ENCODE measurements around the gene SSRP1. TPM values are rescaled to one million over a fixed set of nuclear protein-coding genes. Genes with fewer than 3 reads are reported as not detected.

The SSRP1 gene
- total and polyA plus RNA-seq, 2 of the 4 experiments (the other 2 are of a cell fraction): 106 to 146 TPM

- no TSS peak for BruUV-seq (replicated peaks)
- Histone ChIP-seq H2BK20ac (ENCODE audit: low read depth, low read length) (no peak overlapping the region), H3K23ac (ENCODE audit: low read depth, low read length) (peak overlapping the region; percentile 83), H2AFZ (replicated peaks; ENCODE audit: low read length, poor library complexity) (peak overlapping the region; percentile 87), H3K9me1 (ENCODE audit: insufficient read depth, low read length) (peaks cover 20% of the 10 kb centered on the region), H3K14ac (replicated peaks; ENCODE audit: low read depth, low read length) (peak overlapping the region; percentile 79), H3K4me1 (ENCODE audit: control insufficient read depth, insufficient read depth, low read length) (peaks cover 20% of the 10 kb centered on the region), H2BK5ac (ENCODE audit: low read depth, low read length, poor library complexity, severe bottlenecking) (peak overlapping the region; percentile 92), H3K9ac (ENCODE audit: low read depth, low read length) (peak overlapping the region; percentile 99), H3K79me1 (ENCODE audit: low read depth in 1 of 2, low read length in 2 of 2) (peaks cover 9 to 57% of the 10 kb centered on the region in 2 experiments), H3K9me3 (ENCODE audit: control insufficient read depth, insufficient read depth, low read length) (no peaks in the 10 kb centered on the region), H3K27ac (ENCODE audit: insufficient read depth, low read length) (peak overlapping the region; percentile 99), H2BK15ac (ENCODE audit: low read depth, low read length) (peak overlapping the region; percentile 9; the same call in 1 of the 3 replicates), H3K18ac (ENCODE audit: low read depth, low read length) (peak overlapping the region; percentile 86), H2BK120ac (ENCODE audit: low read depth, low read length) (peak overlapping the region; percentile 65), H4K20me1 (ENCODE audit: insufficient read depth, low read length) (peaks cover 34% of the 10 kb centered on the region), H3K4me2 (ENCODE audit: low read depth, low read length) (peak overlapping the region; percentile 78), H3K27me3 (ENCODE audit: control insufficient read depth, insufficient read depth, low read length) (no peaks in the 10 kb centered on the region), H2AK5ac (ENCODE audit: low read depth, low read length) (peak overlapping the region; percentile 39), H3K4me3 (ENCODE audit: insufficient read depth, low read depth, low read length) (peak overlapping the region; percentile 97), H4K91ac (ENCODE audit: insufficient read depth, low read depth, low read length) (peak overlapping the region; percentile 66; the same call in 1 of the 2 replicates), H3K4ac (ENCODE audit: low read depth, low read length) (peak overlapping the region; percentile 85), H3K56ac (ENCODE audit: extremely low read depth, insufficient read depth, low read length) (peak overlapping the region; percentile 74), H3K36me3 (ENCODE audit: control insufficient read depth, insufficient read depth, low read length) (peaks cover 42% of the 10 kb centered on the region), H2AK9ac (replicated peaks; ENCODE audit: low read depth, low read length, poor library complexity) (peak overlapping the region; percentile 97), H4K5ac (ENCODE audit: low read depth, low read length) (peak overlapping the region; percentile 74), H4K8ac (ENCODE audit: low read depth in 2 of 2, low read length in 2 of 2) (peak overlapping the region; percentile 33 to 67; a peak in 2 of 4 replicates)
- intact Hi-C loops (cut with micrococcal nuclease) (loop anchor here (1.0 kb wide), 1 partner anchor 46 kb away; no protein-coding TSS in a partner anchor), dilution Hi-C loops (cut with HindIII; ENCODE audit: low sequenced_read_pairs, unreplicated experiment) (no loop called here), in situ Hi-C loops (cut with MboI; ENCODE audit: low sequenced_read_pairs) (no loop called here)
- DNase-seq (peak; percentile 48), ATAC-seq (ENCODE audit: low read depth) (peak; percentile 7)
- TF ChIP-seq BHLHE40 (IDR thresholded peaks at IDR 0.05; ENCODE audit: low read depth, low read length) (no peak), SMC3 (IDR thresholded peaks at IDR 0.05; ENCODE audit: low read depth, low read length) (no peak), FOS (IDR thresholded peaks at IDR 0.05; ENCODE audit: low read depth, low read length) (no peak), NFE2L2 (IDR thresholded peaks at IDR 0.05; ENCODE audit: low read depth, low read length) (no peak), MXI1 (IDR thresholded peaks at IDR 0.05; ENCODE audit: borderline replicate concordance, low read depth, low read length) (peak; percentile 67; the same call in 1 of the 2 replicates), RCOR1 (IDR thresholded peaks at IDR 0.05; ENCODE audit: insufficient replicate concordance, low read length) (no peak), CEBPB (IDR thresholded peaks at IDR 0.05; ENCODE audit: low read depth, low read length) (no peak), MAZ (IDR thresholded peaks at IDR 0.05; ENCODE audit: borderline replicate concordance, low read depth, low read length) (no peak)
- CTCF ChIA-PET: interaction anchor here (0.6 kb wide), 1 partner anchor 31 kb away, joined by 4 read pairs; no protein-coding TSS in a partner anchor
- WGBS, 2 experiments (ENCODE audit: extremely low coverage in 2 of 2, insufficient read length in 1 of 2): 2% methylated on average over 12 of the region's 64 CpGs; no CpG with 5 or more reads in 1 of the 2 experiments
- POLR2A ChIA-PET (ENCODE audit: unreplicated experiment): interaction anchor here (2.1 kb wide), 1 partner anchor 11 kb away, joined by 9 read pairs; the partner anchor contains the start of gene SSRP1
Observed at GRCh38 chr11:57324154-57324885, 11.4 kb downstream of the SSRP1 start.
